A172 (cell line): ENCODE results near the gene TMEM223. TPM values are rescaled to one million over a fixed set of nuclear protein-coding genes. Genes with fewer than 3 reads are reported as not detected.
"Not testable (repeated sequence)": the region's sequence is repeated elsewhere in the genome, so short reads cannot be mapped to it uniquely, and the experiment has no call there.

Experiments
- DNase-seq: peaks from one replicate; pipeline ENCODE4 v3.0.0-alpha.2; 2015; ENCODE audit warnings: low spot score
- total RNA-seq: library from RNA; depleted of rRNA; stranded (reverse); fragments of >200 nt; shearing (Covaris generic); gene quantifications from 2 replicates; pipeline ENCODE4 v1.2.3, GENCODE V29; 2014

The TMEM223 gene
- total RNA-seq, 1 experiment from 2014 or later, result 23.4 TPM

DNA sequence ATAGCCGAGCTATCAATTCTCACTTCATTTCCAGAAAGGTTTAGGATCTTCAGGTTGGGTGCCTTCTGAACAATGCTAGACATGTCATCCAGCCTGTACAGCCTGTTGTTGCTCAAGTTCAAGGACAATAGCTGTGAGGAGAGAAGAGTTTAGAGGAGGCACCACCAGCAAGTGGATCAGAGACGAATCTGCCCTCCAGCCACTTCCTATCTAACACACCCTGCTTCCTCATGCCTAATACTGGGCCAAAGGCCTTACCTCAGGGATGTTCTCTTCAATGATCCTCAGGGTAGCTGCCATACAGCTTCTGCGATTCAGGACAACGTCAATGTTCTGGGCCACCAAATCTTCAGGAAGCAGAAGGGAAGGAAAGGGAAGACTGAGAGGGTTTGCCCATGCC is 9.3 kb upstream of the TMEM223 start:
- DNase-seq, result no peak

DNA sequence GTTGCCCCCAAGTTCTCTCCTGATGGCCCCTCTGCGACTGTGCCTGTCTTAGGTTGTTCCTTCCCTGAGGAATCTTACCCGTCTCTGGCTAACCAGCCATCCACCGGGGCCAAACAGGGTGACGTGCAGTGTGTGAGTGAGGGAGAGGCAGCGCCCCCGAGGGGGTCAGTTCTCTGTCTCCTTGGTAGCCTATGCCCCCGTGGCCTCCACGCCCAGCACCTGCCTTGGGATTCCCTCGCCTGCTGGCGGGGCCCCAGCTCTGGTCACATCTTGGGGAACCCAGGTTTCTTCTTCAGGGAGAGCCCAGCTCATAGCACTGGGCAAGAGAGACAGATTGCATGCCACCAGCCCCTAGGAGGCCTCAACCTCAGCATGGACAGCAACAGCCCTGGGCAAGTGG is 7.7 kb upstream of the TMEM223 start:
- no peak for DNase-seq

DNA sequence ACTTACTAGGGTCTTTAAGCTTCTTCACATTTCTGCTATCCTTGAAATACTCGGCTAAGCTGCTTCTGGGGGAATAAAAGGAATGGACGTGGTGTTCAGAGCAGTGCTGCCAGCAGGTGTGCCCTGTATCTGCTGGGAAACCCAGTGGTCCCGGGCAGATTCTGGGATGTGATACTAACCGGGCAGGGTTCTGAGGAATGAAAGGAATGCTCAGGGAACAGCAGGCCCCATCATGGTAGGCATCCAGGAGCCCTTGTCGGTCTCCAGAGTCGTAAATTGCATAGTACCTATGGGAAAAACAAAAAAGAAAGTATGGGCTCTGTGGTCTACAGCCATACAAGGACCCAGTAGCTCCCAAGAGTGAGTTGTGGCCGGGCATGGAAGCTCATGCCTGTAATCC is 4.5 kb upstream of the TMEM223 start:
- no peak for DNase-seq

DNA sequence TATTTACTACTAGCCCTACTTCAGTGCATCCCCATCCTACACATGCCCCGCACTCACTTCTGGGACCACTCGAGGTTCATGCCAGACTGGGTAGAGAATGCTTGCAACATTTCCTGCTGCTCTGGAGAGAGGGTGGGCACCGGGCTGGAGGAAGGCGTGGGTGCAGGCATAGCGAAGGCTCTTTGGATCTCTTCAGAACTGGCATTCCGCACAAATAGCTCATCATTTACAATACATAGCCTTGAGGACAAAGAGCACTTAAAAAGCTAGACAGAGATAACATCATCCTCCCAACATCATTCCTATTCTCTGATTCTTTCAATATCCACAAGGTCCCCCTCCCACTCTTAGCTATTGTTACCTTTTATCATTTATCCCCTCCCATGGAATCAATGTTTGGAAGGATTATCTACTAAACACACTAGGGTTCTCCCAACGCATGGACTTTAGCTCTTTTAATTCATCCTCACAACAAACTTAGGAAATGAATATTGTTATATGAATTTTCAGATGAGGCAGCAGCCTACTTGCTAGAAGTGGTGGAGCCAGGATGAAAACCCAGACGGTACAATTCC is 2.5 kb upstream of the TMEM223 start:
- DNase-seq, result no peak

DNA sequence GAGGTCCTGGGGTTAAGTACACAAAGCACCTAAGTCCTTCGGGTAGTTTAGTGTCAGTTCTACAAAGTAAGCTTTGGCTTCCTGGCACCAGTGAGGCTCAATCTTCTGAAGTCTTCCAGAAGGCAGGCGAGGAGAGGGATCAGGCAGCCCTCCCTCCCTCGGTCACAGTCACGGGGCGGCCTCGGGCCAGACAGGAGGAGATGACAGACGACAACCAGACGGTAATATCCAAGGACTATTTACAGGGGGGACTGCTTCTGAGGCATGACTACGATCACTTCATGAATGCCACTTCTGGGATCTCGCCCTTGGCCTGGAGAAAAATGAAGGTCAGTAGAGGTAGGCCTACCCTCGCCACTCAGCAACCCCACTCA is 383 bp upstream of the TMEM223 start:
- DNase-seq, result no peak

DNA sequence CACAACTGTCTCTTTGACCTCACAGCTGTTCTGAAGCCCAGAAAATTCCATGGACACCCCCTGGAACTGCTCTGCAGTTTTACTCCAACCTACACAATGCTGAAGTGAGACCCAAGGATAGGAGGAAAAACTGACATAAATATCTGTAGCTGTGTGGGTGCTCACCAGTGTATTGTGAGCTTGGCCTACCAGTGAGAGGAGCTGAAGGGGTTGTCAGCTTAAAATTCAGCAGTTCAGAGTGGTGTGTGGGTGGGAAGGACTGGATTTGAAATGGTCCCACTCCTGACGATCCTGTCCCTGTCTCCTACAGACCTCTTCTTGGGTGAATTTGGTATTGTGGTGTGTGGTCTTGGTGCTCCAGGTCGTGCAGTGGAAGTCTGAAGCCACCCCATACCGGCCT is 2.2 kb downstream of the TMEM223 start:
- no peak for DNase-seq

DNA sequence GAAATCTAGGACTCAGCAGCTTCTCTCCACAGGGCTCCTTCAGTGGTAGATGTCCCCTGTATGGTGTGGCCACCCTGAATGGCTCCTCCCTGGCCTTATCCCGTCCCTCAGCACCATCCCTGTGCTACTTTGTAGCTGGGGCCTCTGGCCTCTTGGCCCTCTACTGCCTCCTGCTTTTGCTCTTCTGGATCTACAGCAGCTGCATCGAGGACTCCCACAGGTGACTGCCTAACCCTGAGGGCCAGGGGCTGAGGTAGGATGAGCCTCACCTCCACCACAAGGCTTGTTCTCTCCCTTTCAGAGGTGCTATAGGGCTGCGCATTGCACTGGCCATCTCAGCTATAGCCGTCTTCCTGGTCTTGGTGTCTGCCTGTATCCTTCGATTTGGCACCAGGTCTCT is 2.8 kb downstream of the TMEM223 start:
- no peak for DNase-seq

DNA sequence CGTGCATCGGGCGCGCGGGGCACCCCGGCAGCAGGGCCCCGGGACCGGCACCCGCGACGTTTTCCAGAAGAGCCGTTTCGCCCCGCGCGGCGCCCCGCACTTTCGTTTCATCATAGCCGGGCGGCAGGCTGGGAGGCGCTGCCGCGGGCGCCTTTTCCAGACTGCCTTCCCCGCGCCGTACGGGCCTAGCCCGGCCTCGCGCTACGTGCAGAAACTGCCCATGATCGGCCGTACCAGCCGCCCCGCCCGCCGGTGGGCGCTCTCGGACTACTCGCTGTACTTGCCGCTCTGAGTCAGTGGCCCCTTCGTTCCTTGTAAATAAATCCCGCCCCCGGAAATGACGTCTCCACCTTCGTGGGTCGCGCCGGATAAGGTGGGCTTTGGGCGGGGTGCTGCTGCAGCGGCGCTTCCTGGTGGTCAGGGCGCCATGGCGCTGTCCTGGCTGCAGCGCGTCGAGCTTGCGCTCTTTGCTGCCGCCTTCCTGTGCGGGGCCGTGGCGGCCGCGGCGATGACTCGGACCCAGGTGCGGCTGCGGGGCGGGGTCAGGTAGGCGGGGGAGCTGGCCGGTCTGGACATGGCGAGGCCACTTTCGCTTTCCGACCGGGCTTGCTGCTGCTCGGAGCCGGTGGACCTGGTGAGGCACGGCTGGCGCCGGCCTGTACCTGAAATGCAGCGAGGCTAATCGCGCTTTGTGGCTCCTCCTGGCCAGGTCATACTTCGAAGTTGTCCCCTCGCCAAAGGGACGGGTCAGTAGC is 4.6 kb downstream of the TMEM223 start, which contains the start of gene TMEM179B:
TMEM179B (plus strand) TSS at position 398 of the 755 bp plus-strand sequence; CDS start at position 428, 30 bp downstream.
- peak; percentile 96 for DNase-seq

DNA sequence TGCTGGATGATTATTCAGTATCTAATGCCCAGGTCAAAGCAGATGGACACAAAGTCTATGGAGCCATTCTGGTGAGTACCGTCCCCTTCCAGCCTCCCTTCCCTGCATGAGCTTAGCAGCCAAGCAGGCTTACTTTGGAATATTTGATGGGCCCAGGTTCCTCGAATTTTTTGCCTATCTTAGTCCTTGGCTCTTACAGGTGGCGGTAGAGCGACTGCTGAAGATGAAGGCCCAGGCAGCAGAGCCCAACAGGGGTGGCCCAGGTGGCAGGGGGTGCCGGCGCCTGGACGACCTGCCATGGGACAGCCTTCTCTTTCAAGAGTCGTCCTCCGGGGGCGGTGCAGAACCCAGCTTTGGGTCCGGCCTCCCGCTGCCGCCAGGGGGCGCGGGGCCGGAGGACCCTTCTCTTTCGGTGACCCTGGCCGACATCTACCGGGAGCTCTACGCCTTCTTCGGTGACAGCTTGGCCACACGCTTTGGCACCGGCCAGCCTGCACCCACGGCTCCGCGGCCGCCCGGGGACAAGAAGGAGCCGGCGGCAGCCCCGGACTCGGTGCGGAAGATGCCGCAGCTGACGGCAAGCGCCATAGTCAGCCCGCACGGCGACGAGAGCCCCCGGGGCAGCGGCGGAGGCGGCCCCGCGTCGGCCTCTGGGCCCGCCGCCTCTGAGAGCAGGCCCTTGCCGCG is 5.3 kb downstream of the TMEM223 start:
- peak; percentile 63 for DNase-seq

DNA sequence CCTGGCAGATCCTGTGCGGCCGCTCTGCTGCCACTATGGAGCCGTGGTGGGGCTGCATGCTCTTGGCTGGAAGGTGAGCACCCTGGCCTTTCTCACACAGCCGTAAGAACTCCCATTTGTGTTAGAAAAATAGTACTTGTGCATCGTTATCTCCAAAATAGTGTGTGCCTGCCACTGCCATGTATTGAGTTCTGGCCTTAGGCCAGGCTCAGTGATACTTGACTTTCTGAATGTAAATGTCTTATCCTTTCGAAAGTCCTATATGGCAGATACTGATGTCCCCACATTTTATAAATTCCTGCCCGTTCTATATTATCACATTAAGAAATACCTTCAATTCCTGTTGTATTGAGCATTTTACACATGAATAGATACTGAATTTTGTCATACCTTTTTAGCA is 9.1 kb downstream of the TMEM223 start:
- no peak for DNase-seq

DNA sequence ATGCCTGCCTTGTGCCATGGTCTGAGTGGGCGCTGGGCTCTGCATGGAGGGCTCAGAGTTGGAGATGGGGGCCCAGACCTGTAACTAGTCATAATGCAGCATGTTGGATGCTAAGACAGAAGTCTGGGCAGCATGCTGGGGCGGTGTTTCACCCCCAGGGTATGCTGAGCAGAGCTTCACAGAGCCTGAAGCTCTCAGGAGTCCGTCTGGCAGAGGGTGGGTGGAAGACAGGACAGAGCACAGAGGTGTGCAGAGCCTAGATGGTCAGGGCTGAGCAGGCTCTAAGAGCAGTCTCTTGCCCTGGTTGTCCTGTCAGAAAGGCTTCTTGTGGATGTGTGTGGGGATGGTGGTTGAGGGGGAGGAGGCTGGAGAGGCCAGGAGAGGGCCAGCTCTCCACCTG is 13.4 kb downstream of the TMEM223 start:
- no peak for DNase-seq

DNA sequence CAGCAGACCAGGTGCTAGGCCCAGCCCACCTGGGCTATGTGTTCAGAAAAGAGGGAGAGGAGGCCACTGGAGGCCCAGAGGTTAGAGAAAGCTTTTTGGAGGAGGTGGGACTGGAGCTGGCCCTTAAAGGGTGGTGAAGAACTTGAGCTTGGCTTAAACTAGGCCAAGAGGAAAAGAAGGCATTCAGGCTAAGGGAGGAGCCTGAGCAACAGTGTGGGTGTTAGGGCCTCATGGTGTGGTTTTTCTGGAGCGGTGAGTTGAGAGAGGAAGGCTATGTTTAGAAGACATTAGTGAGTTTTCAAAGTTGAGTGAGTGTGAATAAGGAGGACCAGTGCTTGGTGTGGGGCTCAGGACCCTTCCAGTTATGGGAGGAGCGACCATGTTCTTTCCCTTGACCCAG is 14.4 kb downstream of the TMEM223 start:
- no peak for DNase-seq

DNA sequence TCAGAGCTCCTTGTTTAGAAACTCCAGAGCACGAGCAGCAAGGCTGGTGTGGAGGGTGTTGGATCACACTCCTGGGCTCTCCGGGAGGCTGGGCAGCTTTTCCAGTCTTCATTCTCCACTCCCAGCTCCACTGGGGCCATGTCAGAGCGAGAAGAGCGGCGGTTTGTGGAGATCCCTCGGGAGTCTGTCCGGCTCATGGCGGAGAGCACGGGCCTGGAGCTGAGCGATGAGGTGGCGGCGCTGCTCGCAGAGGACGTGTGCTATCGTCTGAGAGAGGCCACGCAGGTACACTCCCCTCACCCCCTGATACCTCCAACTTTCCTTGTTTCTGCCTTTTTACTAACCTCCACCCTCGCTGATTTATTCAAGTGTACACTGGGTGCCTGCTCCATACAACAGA is 16.2 kb downstream of the TMEM223 start:
- no peak for DNase-seq

DNA sequence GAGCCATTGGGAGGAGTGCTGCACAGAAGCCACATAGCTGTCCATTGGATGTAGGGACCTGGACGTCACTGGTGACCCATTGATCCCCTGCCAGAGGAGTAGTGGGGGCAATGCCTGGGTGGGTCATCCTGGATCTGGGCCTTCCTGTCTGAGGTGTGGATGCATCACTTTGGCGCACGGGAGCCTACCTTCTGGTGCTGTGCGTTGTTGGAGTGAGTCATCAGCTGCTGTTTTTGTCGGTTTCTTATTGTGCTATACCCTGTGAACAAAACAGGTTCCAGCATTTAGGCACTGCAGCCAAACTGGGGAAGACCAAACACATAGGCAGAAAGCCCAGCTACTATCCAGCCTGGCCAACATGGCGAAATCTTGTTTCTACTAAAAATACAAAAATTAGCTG is 17.4 kb downstream of the TMEM223 start:
- DNase-seq, result no peak

DNA sequence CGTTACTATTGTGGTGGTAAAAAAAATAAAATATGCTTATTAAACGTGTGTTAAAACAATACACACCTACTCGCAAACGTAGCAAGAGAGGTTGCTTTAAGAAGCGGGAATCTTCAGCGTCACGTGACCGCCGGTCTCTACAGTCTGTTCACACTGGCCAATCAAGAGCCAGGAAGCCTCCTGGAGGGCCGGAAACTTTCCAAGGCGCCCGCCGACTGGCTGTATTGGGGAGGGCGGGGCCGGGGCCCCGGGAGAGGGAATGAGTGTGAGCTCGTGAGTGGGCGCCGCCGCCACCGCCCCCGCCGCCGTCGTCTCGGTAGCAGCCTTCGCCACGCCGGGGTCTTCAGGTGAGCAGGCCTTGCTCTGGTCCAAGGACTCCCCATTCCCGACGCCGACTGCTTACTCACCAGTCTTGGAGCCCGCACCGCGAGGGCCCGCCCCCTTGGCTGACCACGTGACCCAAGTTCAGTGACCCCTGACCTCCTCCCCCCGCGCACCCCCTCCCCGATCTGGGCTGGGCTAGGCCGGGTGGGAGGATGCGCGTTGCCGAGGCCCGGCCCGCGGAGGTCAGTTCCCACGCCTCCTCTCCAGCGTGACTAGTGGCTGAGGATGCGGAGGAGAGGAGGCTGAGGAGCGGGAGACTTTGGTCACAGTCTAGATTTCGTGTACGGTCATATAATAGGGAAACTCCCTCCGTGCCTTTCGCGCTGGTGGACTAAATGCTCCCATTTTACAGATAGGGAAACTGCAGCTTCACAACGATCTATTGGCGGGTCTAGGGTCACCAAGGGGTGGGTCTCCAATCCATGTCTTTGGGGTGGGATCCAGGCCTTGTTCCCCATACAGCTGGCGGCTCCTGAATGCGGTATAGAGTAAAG is 20.4 kb downstream of the TMEM223 start, which contains the start of gene TAF6L:
TAF6L (plus strand) TSS at position 253 of the 878 bp plus-strand sequence. CDS start 4,388 bp downstream, outside the sequence.
- DNase-seq, result peak; percentile 96

DNA sequence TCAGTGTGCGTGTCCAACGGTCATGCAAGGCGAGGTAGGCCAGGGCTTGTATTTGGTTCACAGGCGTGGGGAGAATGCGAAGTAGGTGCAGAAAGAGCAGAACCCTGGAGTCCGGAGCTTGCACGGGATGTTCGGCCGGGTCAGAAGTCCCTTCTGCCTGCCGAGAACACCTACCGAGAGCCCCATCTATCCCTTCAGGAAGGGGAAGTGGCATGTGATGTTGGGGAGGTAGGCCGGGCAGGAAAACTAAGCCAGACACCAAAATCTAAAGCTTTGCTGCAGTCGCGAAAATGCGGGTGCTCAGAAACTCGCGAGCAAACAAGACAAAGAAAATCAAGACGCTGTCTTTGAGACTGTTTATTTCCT is 21.0 kb downstream of the TMEM223 start:
- no peak for DNase-seq

DNA sequence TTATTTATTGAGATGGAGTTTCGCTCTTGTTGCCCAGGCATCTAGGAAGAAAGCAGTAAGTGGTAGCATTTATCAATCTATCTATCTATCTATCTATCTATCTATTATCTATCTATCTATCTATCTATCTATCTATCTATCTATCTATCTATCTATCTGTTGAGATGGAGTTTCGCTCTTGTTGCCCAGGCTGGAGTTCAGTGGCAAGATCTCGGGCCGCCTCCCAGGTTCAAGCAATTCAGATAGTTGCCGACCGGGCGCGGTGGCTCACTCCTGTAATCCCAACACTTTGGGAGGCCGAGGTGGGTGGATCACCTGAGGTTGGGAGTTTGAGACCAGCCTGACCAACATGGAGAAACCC is 31.0 kb downstream of the TMEM223 start:
- not testable (repeated sequence) for DNase-seq

DNA sequence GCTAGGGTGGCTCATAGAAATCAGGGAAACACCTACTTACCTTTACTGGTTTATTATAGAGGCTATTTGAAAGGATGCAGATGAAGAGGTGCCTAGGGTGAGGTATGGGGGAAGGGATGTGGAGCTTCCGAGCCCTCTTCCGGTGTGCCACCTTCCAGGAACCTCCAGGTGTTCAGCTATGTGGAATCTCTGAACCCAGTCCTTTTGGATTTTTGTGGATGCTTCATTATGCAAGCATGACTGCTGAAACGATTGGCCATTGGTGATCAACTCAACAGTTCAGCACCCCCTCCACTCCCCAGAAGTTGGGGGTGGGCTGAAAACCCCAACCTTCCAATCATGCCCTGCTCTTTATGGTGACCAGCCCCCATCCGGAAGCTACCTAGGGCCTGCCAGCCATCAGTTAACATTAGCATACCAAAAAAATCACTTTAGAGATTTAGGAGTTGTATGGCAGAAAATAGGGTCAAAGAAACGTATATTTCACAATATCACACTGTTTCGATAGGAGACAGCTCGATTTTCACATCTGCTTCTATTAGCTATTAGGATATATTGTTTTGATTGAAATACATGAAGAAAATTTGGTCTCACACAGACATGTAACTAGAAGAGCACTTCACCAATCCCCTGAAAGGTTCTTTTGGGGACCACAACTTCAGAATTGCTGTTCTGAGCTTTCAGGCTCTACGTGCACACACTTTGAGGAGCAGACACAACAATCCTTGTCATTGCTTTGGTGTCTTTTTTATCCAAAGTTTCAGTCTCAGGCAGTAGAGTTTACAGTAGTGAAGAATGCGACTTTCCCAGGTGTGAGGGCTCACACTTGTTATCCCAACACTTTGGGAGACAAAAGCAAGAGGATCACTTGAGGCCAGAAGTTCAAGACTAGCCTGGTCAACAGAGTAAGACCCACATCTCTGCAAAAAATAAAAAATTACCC is 33.7 kb downstream of the TMEM223 start:
- DNase-seq, result no peak

DNA sequence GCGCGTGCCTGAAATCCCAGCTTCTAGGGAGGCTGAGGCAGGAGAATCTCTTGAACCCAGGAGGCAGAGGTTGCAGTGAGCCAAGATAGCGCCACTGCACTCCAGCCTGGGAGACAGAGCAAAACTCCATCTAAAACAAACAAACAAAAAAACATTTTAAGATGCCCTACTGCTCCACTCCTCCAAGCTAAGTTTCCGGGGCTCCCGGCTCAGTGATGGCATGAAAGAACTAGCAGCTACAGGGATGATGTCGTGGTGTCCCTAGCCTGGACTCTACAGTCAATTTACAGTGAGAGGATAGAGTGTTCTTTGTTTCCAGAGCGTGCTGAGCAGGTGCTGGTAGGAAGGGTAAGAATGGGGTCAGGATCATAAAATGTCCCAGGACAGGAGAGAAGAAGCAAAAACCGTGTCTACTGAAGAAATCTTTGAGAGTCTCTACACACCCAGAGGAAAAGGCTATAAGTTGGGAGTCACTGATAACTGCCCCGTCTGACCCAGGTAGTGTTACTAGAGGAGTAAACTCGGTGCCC is 36.7 kb downstream of the TMEM223 start:
- no peak for DNase-seq

DNA sequence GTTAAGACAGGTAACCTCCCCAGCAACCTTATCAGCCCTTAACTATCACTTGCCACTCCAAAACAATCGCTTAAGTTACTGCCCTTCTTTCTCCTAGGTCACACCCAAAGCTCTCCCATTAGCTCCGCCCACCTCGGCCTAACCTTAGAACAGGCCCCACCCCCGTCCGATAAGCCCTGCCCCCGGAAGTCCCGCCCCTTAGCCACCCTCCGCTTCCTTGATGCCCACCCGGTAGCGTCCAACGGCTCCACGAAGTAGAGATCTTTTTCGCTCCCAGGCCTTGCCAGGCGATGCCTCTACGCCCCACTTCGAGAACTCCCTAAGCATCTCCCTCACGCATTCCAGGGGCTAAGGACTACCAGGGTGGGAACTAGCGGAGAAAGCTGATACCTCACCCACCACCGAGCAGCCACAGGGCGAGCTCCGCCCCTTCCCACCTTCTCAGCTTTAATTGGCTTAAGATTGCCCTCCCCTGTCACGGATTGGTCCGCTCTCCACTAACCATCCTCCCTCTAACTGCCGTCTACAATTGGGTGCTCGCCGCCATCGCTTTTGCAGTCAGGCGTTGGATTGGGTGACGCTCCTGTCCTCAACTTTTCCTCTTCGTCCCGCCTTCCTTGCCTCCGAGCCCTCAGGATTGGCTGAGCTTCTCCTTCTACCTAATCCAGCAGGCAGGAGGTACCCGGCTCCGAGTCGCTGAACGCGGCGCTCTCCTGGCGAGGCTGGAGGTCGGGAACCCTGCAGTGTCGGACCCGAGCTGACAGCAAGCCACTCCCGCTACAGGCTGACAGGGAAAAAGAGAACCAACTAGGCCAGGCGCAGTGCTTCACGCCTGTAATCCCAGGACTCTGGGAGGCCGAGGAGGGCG is 37.8 kb downstream of the TMEM223 start, which contains the start of gene ZBTB3:
ZBTB3 (minus strand) TSS at position 425 of the 868 bp plus-strand sequence. CDS start 496 bp downstream, outside the sequence.
- peak; percentile 99 for DNase-seq
